HepG2 (cell line): ENCODE measurements around the gene ZBTB20. TPM values are rescaled to one million over a fixed set of nuclear protein-coding genes. Genes with fewer than 3 reads are reported as not detected.
A peak's percentile ranks its signal among the peaks of the same experiment; 100 is the strongest.

Experiments
- BCL6 ChIP-seq: IDR thresholded peaks from 2 replicates; pipeline ENCODE4 v1.6.1; 2016; ENCODE audit warnings: missing genetic modification reagents, missing compliant biosample characterization
- CEBPG ChIP-seq: IDR thresholded peaks from 2 replicates; pipeline ENCODE4 v1.6.1; 2016
- CSRNP2 ChIP-seq: sonication (generic); formaldehyde crosslinking; conservative IDR thresholded peaks from 2 replicates; pipeline ENCODE4 v1.8.0; 2022; ENCODE audit warnings: low read depth, missing genetic modification reagents
- DMAP1 ChIP-seq: IDR thresholded peaks from 2 replicates; pipeline ENCODE4 v1.6.1; 2016
- FOXP4 ChIP-seq: sonication (generic); formaldehyde crosslinking; IDR thresholded peaks from 2 replicates; pipeline ENCODE4 v1.4.0; 2020; ENCODE audit warnings: missing genetic modification reagents
- GPN1 ChIP-seq: sonication (generic); formaldehyde crosslinking; IDR thresholded peaks from 2 replicates; pipeline ENCODE4 v1.5.1; 2020; ENCODE audit warnings: missing genetic modification reagents, borderline replicate concordance
- HMG20A ChIP-seq: IDR thresholded peaks from 2 replicates; pipeline ENCODE4 v1.6.1; 2016; ENCODE audit warnings: borderline replicate concordance
- HNF1A ChIP-seq, 2 experiments: sonication (generic) in 1 of 2; formaldehyde crosslinking in 1 of 2; IDR thresholded peaks; 2 replicates each; pipeline versions ENCODE4 v1.4.0 to v1.6.1; 2016 to 2020; ENCODE audit warnings: borderline replicate concordance in 1 of 2, low read depth in 1 of 2, mild to moderate bottlenecking in 1 of 2, missing genetic modification reagents in 1 of 2
- HNF1B ChIP-seq: sonication (generic); formaldehyde crosslinking; IDR thresholded peaks from 2 replicates; pipeline ENCODE4 v1.5.1; 2020; ENCODE audit warnings: mild to moderate bottlenecking, moderate library complexity, missing genetic modification reagents
- ISL2 ChIP-seq: sonication (generic); formaldehyde crosslinking; IDR thresholded peaks from 2 replicates; pipeline ENCODE4 v1.5.0; 2020; ENCODE audit warnings: missing genetic modification reagents
- JUNB ChIP-seq: sonication (generic); formaldehyde crosslinking; IDR thresholded peaks from 2 replicates; pipeline ENCODE4 v1.8.0; 2022; ENCODE audit warnings: missing genetic modification reagents, mild to moderate bottlenecking, borderline replicate concordance
- MXI1 ChIP-seq: IDR thresholded peaks from 3 replicates; pipeline ENCODE4 v1.6.1; 2012; ENCODE audit warnings: low read depth, low read length, inconsistent platforms, borderline replicate concordance
- NONO ChIP-seq, 2 experiments: fragments of 450-650 bp in 1 of 2; sonication (generic) in 1 of 2; formaldehyde crosslinking in 1 of 2; IDR thresholded peaks in 1 of 2; conservative IDR thresholded peaks in 1 of 2; 2 replicates each; pipeline versions ENCODE4 v1.6.1 to v1.8.0; 2017 to 2022; ENCODE audit warnings: mild to moderate bottlenecking in 1 of 2, missing genetic modification reagents in 1 of 2, moderate library complexity in 1 of 2
- SIX1 ChIP-seq: sonication (generic); formaldehyde crosslinking; IDR thresholded peaks from 2 replicates; pipeline ENCODE4 v1.4.0; 2020; ENCODE audit warnings: missing genetic modification reagents, borderline replicate concordance
- THAP11 ChIP-seq: IDR thresholded peaks from 2 replicates; pipeline ENCODE4 v1.6.1; 2016; ENCODE audit warnings: missing biosample characterization, missing genetic modification reagents
- ZBTB21 ChIP-seq: sonication (generic); formaldehyde crosslinking; IDR thresholded peaks from 2 replicates; pipeline ENCODE4 v1.4.0; 2020; ENCODE audit warnings: missing genetic modification reagents
- ZNF580 ChIP-seq: IDR thresholded peaks from 2 replicates; pipeline ENCODE4 v1.6.1; 2016; ENCODE audit warnings: low read depth, borderline replicate concordance
- ZNF644 ChIP-seq: IDR thresholded peaks from 2 replicates; pipeline ENCODE4 v1.6.1; 2016; ENCODE audit warnings: low read depth
- polyA plus RNA-seq, 8 experiments: library from polyadenylated mRNA; depleted of rRNA in 3 of 8; stranded (reverse) in 7 of 8; unstranded in 1 of 8; fragments of >200 nt; fragmentation: Illumina TruSeq in 4 of 8; extraction: Trizol in 4 of 8; gene quantifications; 2 replicates each; pipeline versions ENCODE4 v1.2.1 to v1.2.3, GENCODE V29; 2011 to 2016; ENCODE audit warnings: low read depth in 4 of 8, missing spikeins in 1 of 8, mixed read lengths in 1 of 8; ENCODE audit not compliant: insufficient read depth in 1 of 8
- total RNA-seq, 5 experiments: library from RNA; depleted of rRNA; stranded (reverse); fragments of >200 nt; fragmentation: Illumina TruSeq; extraction: Trizol; gene quantifications; 2 replicates each; pipeline ENCODE4 v1.2.3, GENCODE V29; 2016; ENCODE audit warnings: low read depth in 1 of 5

Gene ZBTB20
- total and polyA plus RNA-seq, 2 of the 13 experiments (the other 11 are each of a cell fraction or from before 2014, with no cell fraction given) = 1.9 to 8.8 TPM

GRCh38 chr3:114706591-114707232 lies 440.4 kb downstream of the ZBTB20 start (continued):
- TF ChIP-seq MXI1 = no peak; the same call in 2 of the 3 replicates
- peak; percentile 60 for TF ChIP-seq THAP11 (CRISPR knock-in tag)
- peak; percentile 89 for TF ChIP-seq ISL2 (CRISPR knock-in tag)
- TF ChIP-seq JUNB (CRISPR knock-in tag) = peak; percentile 95
- TF ChIP-seq CEBPG = peak; percentile 88
- TF ChIP-seq GPN1 (CRISPR knock-in tag) = no peak
- no peak for TF ChIP-seq CSRNP2
- peak; percentile 73; the same call in 1 of the 2 replicates for TF ChIP-seq ZNF644 (CRISPR knock-in tag)
- TF ChIP-seq ZBTB21 (CRISPR knock-in tag) = 0 out of 2 replicates have a peak, but pooled peaks have one; percentile 30
- TF ChIP-seq NONO (IDR thresholded peaks at IDR 0.05) = no peak
- peak; percentile 47; the same call in 1 of the 2 replicates for TF ChIP-seq NONO (CRISPR knock-in tag; conservative IDR thresholded peaks at IDR 0.05)
- peak; percentile 63; the same call in 1 of the 2 replicates for TF ChIP-seq ZNF580 (CRISPR knock-in tag)
- peak; percentile 77; the same call in 1 of the 2 replicates for TF ChIP-seq SIX1
- no peak for TF ChIP-seq DMAP1 (CRISPR knock-in tag)
- TF ChIP-seq HNF1B (CRISPR knock-in tag) = peak; percentile 88
- TF ChIP-seq FOXP4 = peak; percentile 96
- peak; percentile 86 for TF ChIP-seq BCL6 (CRISPR knock-in tag)
- TF ChIP-seq HMG20A (CRISPR knock-in tag) = peak; percentile 91; the same call in 1 of the 2 replicates
- TF ChIP-seq HNF1A (IDR thresholded peaks at IDR 0.05; ENCODE audit: low read depth) = peak; percentile 81
- TF ChIP-seq HNF1A (CRISPR knock-in tag; IDR thresholded peaks at IDR 0.05; ENCODE audit: borderline replicate concordance) = peak; percentile 78; the same call in 1 of the 2 replicates
